Adrenal gland (tissue), 5 donors: ENCODE data around the gene HOXA6.

Experiments
- POLR2A ChIP-seq, 2 donors: fragments of 450-650 bp; IDR thresholded peaks; one replicate each; pipeline ENCODE4 v1.6.1; 2017; ENCODE audit warnings: antibody characterized with exemption in 2 of 2, mild to moderate bottlenecking in 2 of 2, moderate library complexity in 1 of 2
- TF ChIP-seq, protein P1 (sequence below), 6 experiments: fragments of 450-650 bp in 4 of 6; fragments of 200-600 bp in 2 of 6; sonication (generic) in 1 of 6; IDR thresholded peaks; 1 replicate in 5 of 6; 2 replicates in 1 of 6; pipeline versions ENCODE4 v1.5.1 to v1.8.0; 2016 to 2021; ENCODE audit warnings: antibody characterized with exemption in 6 of 6, mild to moderate bottlenecking in 2 of 6, moderate library complexity in 1 of 6
- donor health status: DM: no; HTN: no; CAD: no.

DNA sequence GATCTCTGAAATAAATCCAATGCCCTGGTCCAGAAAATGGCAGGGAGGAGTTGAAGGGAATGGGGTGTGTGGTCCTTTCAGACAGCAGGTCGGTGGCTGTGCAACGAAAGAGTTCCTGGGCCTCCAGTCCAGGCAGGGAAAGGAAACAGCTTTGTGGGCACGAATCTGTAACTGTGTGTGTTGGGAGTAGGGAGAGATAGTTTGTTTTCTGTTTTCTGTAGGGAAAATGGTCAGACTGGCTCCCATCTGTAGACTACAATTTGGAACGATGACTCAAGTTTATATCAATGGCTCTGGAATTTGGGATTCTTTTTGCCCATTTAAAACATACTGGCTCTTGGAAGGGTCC lies 20.3 kb upstream of the HOXA6 start:
- TF ChIP-seq, protein P1, sequence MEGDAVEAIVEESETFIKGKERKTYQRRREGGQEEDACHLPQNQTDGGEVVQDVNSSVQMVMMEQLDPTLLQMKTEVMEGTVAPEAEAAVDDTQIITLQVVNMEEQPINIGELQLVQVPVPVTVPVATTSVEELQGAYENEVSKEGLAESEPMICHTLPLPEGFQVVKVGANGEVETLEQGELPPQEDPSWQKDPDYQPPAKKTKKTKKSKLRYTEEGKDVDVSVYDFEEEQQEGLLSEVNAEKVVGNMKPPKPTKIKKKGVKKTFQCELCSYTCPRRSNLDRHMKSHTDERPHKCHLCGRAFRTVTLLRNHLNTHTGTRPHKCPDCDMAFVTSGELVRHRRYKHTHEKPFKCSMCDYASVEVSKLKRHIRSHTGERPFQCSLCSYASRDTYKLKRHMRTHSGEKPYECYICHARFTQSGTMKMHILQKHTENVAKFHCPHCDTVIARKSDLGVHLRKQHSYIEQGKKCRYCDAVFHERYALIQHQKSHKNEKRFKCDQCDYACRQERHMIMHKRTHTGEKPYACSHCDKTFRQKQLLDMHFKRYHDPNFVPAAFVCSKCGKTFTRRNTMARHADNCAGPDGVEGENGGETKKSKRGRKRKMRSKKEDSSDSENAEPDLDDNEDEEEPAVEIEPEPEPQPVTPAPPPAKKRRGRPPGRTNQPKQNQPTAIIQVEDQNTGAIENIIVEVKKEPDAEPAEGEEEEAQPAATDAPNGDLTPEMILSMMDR (IDR thresholded peaks at IDR 0.05), result no peak
- TF ChIP-seq POLR2A (IDR thresholded peaks at IDR 0.05), result no peak
